Measurements from ENCODE around the gene ERCC6L2. TPM values are rescaled to one million over a fixed set of nuclear protein-coding genes. Genes with fewer than 3 reads are reported as not detected.

ERCC6L2 gene
- total and polyA plus RNA-seq, 2 of the 8 experiments (the other 6 are each of a cell fraction or from before 2014, with no cell fraction given), result 9.8 to 50.0 TPM

DNA sequence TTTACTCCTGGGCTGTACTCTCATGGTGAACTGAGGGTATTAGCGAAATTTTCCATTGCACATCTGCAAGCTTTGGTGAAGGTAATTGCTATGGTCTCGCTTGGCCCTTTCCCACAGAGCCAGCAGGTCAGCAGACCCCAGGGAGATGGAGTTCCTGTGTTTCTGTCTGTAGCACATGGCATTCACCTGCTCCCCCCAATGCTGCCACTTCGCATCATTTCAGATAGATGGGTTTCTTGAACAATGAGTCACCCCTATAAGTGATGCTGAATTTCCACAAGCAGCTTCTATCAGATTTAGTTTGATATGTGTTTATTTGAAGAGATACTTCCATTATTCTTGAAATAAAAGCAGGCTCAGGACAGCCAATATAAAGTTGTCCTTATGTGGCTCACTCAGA, 117.8 kb downstream of the ERCC6L2 start (continued):
- TF ChIP-seq, protein P1, sequence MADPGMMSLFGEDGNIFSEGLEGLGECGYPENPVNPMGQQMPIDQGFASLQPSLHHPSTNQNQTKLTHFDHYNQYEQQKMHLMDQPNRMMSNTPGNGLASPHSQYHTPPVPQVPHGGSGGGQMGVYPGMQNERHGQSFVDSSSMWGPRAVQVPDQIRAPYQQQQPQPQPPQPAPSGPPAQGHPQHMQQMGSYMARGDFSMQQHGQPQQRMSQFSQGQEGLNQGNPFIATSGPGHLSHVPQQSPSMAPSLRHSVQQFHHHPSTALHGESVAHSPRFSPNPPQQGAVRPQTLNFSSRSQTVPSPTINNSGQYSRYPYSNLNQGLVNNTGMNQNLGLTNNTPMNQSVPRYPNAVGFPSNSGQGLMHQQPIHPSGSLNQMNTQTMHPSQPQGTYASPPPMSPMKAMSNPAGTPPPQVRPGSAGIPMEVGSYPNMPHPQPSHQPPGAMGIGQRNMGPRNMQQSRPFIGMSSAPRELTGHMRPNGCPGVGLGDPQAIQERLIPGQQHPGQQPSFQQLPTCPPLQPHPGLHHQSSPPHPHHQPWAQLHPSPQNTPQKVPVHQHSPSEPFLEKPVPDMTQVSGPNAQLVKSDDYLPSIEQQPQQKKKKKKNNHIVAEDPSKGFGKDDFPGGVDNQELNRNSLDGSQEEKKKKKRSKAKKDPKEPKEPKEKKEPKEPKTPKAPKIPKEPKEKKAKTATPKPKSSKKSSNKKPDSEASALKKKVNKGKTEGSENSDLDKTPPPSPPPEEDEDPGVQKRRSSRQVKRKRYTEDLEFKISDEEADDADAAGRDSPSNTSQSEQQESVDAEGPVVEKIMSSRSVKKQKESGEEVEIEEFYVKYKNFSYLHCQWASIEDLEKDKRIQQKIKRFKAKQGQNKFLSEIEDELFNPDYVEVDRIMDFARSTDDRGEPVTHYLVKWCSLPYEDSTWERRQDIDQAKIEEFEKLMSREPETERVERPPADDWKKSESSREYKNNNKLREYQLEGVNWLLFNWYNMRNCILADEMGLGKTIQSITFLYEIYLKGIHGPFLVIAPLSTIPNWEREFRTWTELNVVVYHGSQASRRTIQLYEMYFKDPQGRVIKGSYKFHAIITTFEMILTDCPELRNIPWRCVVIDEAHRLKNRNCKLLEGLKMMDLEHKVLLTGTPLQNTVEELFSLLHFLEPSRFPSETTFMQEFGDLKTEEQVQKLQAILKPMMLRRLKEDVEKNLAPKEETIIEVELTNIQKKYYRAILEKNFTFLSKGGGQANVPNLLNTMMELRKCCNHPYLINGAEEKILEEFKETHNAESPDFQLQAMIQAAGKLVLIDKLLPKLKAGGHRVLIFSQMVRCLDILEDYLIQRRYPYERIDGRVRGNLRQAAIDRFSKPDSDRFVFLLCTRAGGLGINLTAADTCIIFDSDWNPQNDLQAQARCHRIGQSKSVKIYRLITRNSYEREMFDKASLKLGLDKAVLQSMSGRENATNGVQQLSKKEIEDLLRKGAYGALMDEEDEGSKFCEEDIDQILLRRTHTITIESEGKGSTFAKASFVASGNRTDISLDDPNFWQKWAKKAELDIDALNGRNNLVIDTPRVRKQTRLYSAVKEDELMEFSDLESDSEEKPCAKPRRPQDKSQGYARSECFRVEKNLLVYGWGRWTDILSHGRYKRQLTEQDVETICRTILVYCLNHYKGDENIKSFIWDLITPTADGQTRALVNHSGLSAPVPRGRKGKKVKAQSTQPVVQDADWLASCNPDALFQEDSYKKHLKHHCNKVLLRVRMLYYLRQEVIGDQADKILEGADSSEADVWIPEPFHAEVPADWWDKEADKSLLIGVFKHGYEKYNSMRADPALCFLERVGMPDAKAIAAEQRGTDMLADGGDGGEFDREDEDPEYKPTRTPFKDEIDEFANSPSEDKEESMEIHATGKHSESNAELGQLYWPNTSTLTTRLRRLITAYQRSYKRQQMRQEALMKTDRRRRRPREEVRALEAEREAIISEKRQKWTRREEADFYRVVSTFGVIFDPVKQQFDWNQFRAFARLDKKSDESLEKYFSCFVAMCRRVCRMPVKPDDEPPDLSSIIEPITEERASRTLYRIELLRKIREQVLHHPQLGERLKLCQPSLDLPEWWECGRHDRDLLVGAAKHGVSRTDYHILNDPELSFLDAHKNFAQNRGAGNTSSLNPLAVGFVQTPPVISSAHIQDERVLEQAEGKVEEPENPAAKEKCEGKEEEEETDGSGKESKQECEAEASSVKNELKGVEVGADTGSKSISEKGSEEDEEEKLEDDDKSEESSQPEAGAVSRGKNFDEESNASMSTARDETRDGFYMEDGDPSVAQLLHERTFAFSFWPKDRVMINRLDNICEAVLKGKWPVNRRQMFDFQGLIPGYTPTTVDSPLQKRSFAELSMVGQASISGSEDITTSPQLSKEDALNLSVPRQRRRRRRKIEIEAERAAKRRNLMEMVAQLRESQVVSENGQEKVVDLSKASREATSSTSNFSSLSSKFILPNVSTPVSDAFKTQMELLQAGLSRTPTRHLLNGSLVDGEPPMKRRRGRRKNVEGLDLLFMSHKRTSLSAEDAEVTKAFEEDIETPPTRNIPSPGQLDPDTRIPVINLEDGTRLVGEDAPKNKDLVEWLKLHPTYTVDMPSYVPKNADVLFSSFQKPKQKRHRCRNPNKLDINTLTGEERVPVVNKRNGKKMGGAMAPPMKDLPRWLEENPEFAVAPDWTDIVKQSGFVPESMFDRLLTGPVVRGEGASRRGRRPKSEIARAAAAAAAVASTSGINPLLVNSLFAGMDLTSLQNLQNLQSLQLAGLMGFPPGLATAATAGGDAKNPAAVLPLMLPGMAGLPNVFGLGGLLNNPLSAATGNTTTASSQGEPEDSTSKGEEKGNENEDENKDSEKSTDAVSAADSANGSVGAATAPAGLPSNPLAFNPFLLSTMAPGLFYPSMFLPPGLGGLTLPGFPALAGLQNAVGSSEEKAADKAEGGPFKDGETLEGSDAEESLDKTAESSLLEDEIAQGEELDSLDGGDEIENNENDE (IDR thresholded peaks at IDR 0.05; ENCODE audit: insufficient replicate concordance, low read length), result no peak
- TF ChIP-seq CREB1 (IDR thresholded peaks at IDR 0.05) (no peak), CBX5 (IDR thresholded peaks at IDR 0.05; ENCODE audit: low read depth, low read length) (no peak), GABPA (IDR thresholded peaks at IDR 0.05; ENCODE audit: borderline replicate concordance, insufficient read depth, low read length) (no peak), CEBPB (IDR thresholded peaks at IDR 0.05; ENCODE audit: low read depth, low read length) (no peak), TAF7 (optimal IDR thresholded peaks at IDR 0.05; ENCODE audit: borderline replicate concordance, low read depth, low read length) (no peak), CBX8 (IDR thresholded peaks at IDR 0.05; ENCODE audit: borderline replicate concordance, low read depth, low read length) (no peak)
- TF ChIP-seq, protein P2, sequence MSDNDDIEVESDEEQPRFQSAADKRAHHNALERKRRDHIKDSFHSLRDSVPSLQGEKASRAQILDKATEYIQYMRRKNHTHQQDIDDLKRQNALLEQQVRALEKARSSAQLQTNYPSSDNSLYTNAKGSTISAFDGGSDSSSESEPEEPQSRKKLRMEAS (IDR thresholded peaks at IDR 0.05), result no peak
